CD4-positive, alpha-beta T cell (primary cell): ENCODE results near the gene AFF2. TPM values are rescaled to one million over a fixed set of nuclear protein-coding genes. Genes with fewer than 3 reads are reported as not detected.

Experiments used
- ATAC-seq: fragments of 200-7000 bp; cut with Tn5 transposase; one replicate; pipeline ENCODE4 v1.10.0; 2022; ENCODE audit warnings: mild to moderate bottlenecking; ENCODE audit not compliant: poor library complexity
- CTCF ChIA-PET: fragments of 350-600 bp; sonication (Branson Sonifier 250); formaldehyde crosslinking; loops from one replicate; lab custom pipeline; 2021; ENCODE audit warnings: antibody characterized with exemption, inconsistent platforms; lab: Charles Lee
- POLR2A ChIA-PET: fragments of 350-600 bp; sonication (Branson Sonifier 250); formaldehyde crosslinking; loops from one replicate; lab custom pipeline; 2021; ENCODE audit warnings: antibody characterized with exemption, inconsistent platforms; lab: Charles Lee
- DNase-seq, 14 experiments: peaks; one replicate each; pipeline ENCODE4 v3.0.0-alpha.2; 2013 to 2020; ENCODE audit warnings: mixed read lengths in 2 of 14
- H3K27ac ChIP-seq, 2 donors: one replicate each; pipeline versions ENCODE4 v1.5.1 to v1.7.0; 2013; ENCODE audit warnings: low read length in 2 of 2, low read depth in 1 of 2, mild to moderate bottlenecking in 1 of 2
- H3K27me3 ChIP-seq, 2 experiments: 1 replicate in 1 of 2; 2 replicates in 1 of 2; pipeline versions ENCODE4 v1.6.1 to v1.7.0; 2013; ENCODE audit warnings: low read length in 2 of 2, control low read depth in 1 of 2, mild to moderate bottlenecking in 1 of 2, moderate library complexity in 1 of 2; ENCODE audit not compliant: insufficient read depth in 2 of 2, control insufficient read depth in 1 of 2
- H3K36me3 ChIP-seq: one replicate; pipeline ENCODE4 v1.6.1; 2013; ENCODE audit warnings: low read length, control low read depth; ENCODE audit not compliant: insufficient read depth
- H3K4me1 ChIP-seq: one replicate; pipeline ENCODE4 v1.6.1; 2013; ENCODE audit warnings: low read length, control low read depth; ENCODE audit not compliant: insufficient read depth
- H3K4me3 ChIP-seq: one replicate; pipeline ENCODE4 v1.5.1; 2013; ENCODE audit warnings: mild to moderate bottlenecking, low read length, moderate library complexity
- H3K9me3 ChIP-seq, 2 experiments: 1 replicate in 1 of 2; 2 replicates in 1 of 2; pipeline versions ENCODE4 v1.6.1 to v1.7.0; 2013; ENCODE audit warnings: low read length in 2 of 2, mild to moderate bottlenecking in 2 of 2, control low read depth in 1 of 2, moderate library complexity in 1 of 2; ENCODE audit not compliant: control insufficient read depth in 1 of 2, insufficient read depth in 1 of 2
- H3K27ac Mint-ChIP-seq: one replicate; pipeline ENCODE4 v1.8.0; 2020; ENCODE audit warnings: mixed read lengths
- H3K27me3 Mint-ChIP-seq: one replicate; pipeline ENCODE4 v1.8.0; 2021; ENCODE audit warnings: mixed read lengths
- H3K36me3 Mint-ChIP-seq: one replicate; pipeline ENCODE4 v1.8.0; 2021; ENCODE audit warnings: low read depth, mixed read lengths
- H3K4me1 Mint-ChIP-seq: one replicate; pipeline ENCODE4 v1.8.0; 2021; ENCODE audit warnings: low read depth, mixed read lengths
- H3K4me3 Mint-ChIP-seq: one replicate; pipeline ENCODE4 v1.8.0; 2020; ENCODE audit warnings: mild to moderate bottlenecking, mixed read lengths
- H3K9me3 Mint-ChIP-seq: one replicate; pipeline ENCODE4 v1.8.0; 2020; ENCODE audit warnings: mixed read lengths
- intact Hi-C, 2 experiments: fragments of 100-400 bp; cut with DNase I in 1 of 2; cut with micrococcal nuclease in 1 of 2; formaldehyde crosslinking; loops; one replicate each; pipeline versions ENCODE4 v1.15.1 to v1.9.0; 2023 to 2025; cut with DNase I, micrococcal nuclease
- total RNA-seq, 174 experiments: library from RNA in 2 of 174; stranded (reverse) in 2 of 174; gene quantifications; one replicate each; pipeline ENCODE4 v1.2.3 and lab custom pipeline; 2021 to 2026
- TF ChIP-seq, protein P1 (sequence below): fragments of 200-600 bp; IDR thresholded peaks from one replicate; pipeline ENCODE4 v1.8.0; 2022; ENCODE audit warnings: antibody characterized with exemption, mild to moderate bottlenecking

The AFF2 gene
- total RNA-seq, 2 experiments from 2014 or later: 5.9 to 6.2 TPM

- H3K9me3 ChIP-seq: no peaks in the 10 kb centered on the region
- H3K4me3 ChIP-seq: no peak overlapping the region
- H3K36me3 Mint-ChIP-seq: no peaks in the 10 kb centered on the region
- H3K27ac ChIP-seq: no peak overlapping the region
- TF ChIP-seq, protein P1, sequence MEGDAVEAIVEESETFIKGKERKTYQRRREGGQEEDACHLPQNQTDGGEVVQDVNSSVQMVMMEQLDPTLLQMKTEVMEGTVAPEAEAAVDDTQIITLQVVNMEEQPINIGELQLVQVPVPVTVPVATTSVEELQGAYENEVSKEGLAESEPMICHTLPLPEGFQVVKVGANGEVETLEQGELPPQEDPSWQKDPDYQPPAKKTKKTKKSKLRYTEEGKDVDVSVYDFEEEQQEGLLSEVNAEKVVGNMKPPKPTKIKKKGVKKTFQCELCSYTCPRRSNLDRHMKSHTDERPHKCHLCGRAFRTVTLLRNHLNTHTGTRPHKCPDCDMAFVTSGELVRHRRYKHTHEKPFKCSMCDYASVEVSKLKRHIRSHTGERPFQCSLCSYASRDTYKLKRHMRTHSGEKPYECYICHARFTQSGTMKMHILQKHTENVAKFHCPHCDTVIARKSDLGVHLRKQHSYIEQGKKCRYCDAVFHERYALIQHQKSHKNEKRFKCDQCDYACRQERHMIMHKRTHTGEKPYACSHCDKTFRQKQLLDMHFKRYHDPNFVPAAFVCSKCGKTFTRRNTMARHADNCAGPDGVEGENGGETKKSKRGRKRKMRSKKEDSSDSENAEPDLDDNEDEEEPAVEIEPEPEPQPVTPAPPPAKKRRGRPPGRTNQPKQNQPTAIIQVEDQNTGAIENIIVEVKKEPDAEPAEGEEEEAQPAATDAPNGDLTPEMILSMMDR: no peak
- H3K27me3 Mint-ChIP-seq: no peaks in the 10 kb centered on the region
- no peak overlapping the region for H3K27ac Mint-ChIP-seq
- H3K27me3 ChIP-seq: no peaks in the 10 kb centered on the region
- no peak for DNase-seq
- POLR2A ChIA-PET: no interaction called here
- no peak for ATAC-seq
- H3K4me3 Mint-ChIP-seq: no peak overlapping the region
- CTCF ChIA-PET: no interaction called here
- no peaks in the 10 kb centered on the region for H3K9me3 Mint-ChIP-seq
- H3K36me3 ChIP-seq: no peaks in the 10 kb centered on the region
- intact Hi-C loops: no loop called here
- no peaks in the 10 kb centered on the region for H3K4me1 Mint-ChIP-seq
- H3K4me1 ChIP-seq: no peaks in the 10 kb centered on the region
Observed at GRCh38 chrX:148722966-148723365, 222.5 kb downstream of the AFF2 start.

DNA sequence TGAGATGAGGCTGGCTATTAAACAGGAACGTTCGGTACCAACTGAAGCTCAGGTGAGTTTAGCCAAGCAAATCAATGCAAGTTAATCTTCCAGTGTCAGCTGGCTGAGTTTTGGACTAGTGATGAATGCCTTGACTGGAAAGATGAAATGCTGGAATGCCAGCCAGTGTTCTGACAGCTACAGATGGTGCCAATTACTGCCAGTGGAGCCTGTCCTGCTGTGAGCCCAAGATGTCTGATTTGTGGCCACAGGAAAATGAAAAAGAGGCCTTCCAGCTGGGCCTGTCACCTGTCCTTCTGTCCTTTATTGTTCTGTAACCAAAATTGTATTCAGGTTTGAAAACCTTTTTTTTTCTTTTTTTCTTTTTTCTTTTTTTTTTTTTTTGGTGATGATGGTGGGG lies 223.1 kb downstream of the AFF2 start:
- ChIA-PET CTCF (no interaction called here), POLR2A (no interaction called here)
- DNase-seq (no peak), ATAC-seq (no peak)
- no peaks in the 10 kb centered on the region for H3K27me3 Mint-ChIP-seq
- Histone ChIP-seq H3K4me3 (no peak overlapping the region), H3K27ac (no peak overlapping the region), H3K36me3 (no peaks in the 10 kb centered on the region), H3K27me3 (no peaks in the 10 kb centered on the region), H3K9me3 (no peaks in the 10 kb centered on the region), H3K4me1 (no peaks in the 10 kb centered on the region)
- H3K27ac Mint-ChIP-seq: no peak overlapping the region
- H3K9me3 Mint-ChIP-seq: no peaks in the 10 kb centered on the region
- no peaks in the 10 kb centered on the region for H3K36me3 Mint-ChIP-seq
- TF ChIP-seq, protein P1: no peak
- intact Hi-C loops: no loop called here
- no peaks in the 10 kb centered on the region for H3K4me1 Mint-ChIP-seq
- H3K4me3 Mint-ChIP-seq: no peak overlapping the region

DNA sequence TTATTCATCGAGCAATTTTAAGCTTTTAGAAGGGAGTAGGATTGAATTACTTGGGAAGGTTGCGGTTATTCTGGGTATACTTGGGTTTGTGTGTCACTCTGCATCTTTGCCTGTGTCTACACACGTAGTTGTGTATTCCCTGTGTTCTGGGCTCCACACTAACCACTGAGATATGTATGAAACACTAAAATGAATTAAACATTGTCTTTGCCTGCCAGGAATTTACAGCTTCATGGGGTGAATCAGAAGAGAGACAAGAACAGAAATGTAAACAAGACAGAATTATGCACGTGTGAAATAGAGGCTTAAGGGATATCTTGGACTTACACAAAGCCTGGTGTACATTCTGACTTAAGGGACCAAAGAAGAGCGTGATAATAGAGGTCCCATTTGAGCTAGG lies 228.5 kb downstream of the AFF2 start:
- Mint-ChIP-seq H3K27me3 (no peaks in the 10 kb centered on the region), H3K27ac (no peak overlapping the region), H3K9me3 (no peaks in the 10 kb centered on the region), H3K4me3 (no peak overlapping the region), H3K4me1 (no peaks in the 10 kb centered on the region), H3K36me3 (no peaks in the 10 kb centered on the region)
- H3K36me3 ChIP-seq: no peaks in the 10 kb centered on the region
- no peak for DNase-seq
- no peaks in the 10 kb centered on the region for H3K27me3 ChIP-seq
- no peaks in the 10 kb centered on the region for H3K4me1 ChIP-seq
- CTCF ChIA-PET: no interaction called here
- POLR2A ChIA-PET: interaction anchor here (1.1 kb wide), 1 partner anchor 10 kb away, joined by 3 read pairs; no protein-coding TSS in a partner anchor
- ATAC-seq: no peak
- TF ChIP-seq, protein P1: no peak
- intact Hi-C loops: no loop called here
- no peak overlapping the region for H3K4me3 ChIP-seq
- H3K27ac ChIP-seq: no peak overlapping the region
- no peaks in the 10 kb centered on the region for H3K9me3 ChIP-seq
